Upper lobe of right lung (tissue), 1 donor: Measurements from ENCODE around the gene TRABD2B. TPM values are rescaled to one million over a fixed set of nuclear protein-coding genes. Genes with fewer than 3 reads are reported as not detected.

Experiments
- ATAC-seq: fragments of 200-7000 bp; cut with Tn5 transposase; one replicate; pipeline ENCODE4 v1.9.1; 2020; ENCODE audit warnings: mild to moderate bottlenecking, moderate library complexity
- DNase-seq: peaks from one replicate; pipeline ENCODE4 v3.0.0-alpha.2; 2020
- H3K27ac ChIP-seq: fragments of 200-600 bp; one replicate; pipeline ENCODE4 v1.8.0; 2022
- H3K27me3 ChIP-seq: fragments of 200-600 bp; one replicate; pipeline ENCODE4 v1.8.0; 2022; ENCODE audit warnings: mild to moderate bottlenecking
- H3K36me3 ChIP-seq: fragments of 200-600 bp; one replicate; pipeline ENCODE4 v1.8.0; 2022
- H3K4me1 ChIP-seq: fragments of 200-600 bp; one replicate; pipeline ENCODE4 v1.8.0; 2022
- H3K4me3 ChIP-seq: fragments of 200-600 bp; one replicate; pipeline ENCODE4 v1.8.0; 2022; ENCODE audit warnings: mild to moderate bottlenecking
- H3K9me3 ChIP-seq: fragments of 200-600 bp; one replicate; pipeline ENCODE4 v1.8.0; 2022
- intact Hi-C: fragments of 100-400 bp; cut with DNase I; formaldehyde crosslinking; loops from one replicate; pipeline ENCODE4 v1.11.0; 2022
- total RNA-seq: library from RNA; stranded (reverse); fragmentation: NEBNext Ultra II Directional; extraction: Animal tissue kit (Norgen Biotek cat#: 25700); gene quantifications from one replicate; pipeline ENCODE4 v1.2.1, GENCODE V29; 2021
- TF ChIP-seq, protein P1 (sequence below): fragments of 200-600 bp; IDR thresholded peaks from one replicate; pipeline ENCODE4 v1.8.0; 2022; ENCODE audit warnings: antibody characterized with exemption
- donor health status: DM: no; HTN: yes; CAD: no; lungs with severe emphysema.

The TRABD2B gene
- total RNA-seq, 1 donor from 2014 or later = 1.2 TPM

GRCh38 chr1:47852006-47852718 lies 145.0 kb downstream of the TRABD2B start:
- DNase-seq (no peak), ATAC-seq (no peak)
- no peaks in the 10 kb centered on the region for H3K27me3 ChIP-seq
- H3K9me3 ChIP-seq = no peaks in the 10 kb centered on the region
- no peaks in the 10 kb centered on the region for H3K4me1 ChIP-seq
- intact Hi-C loops = no loop called here
- no peaks in the 10 kb centered on the region for H3K36me3 ChIP-seq
- TF ChIP-seq, protein P1, sequence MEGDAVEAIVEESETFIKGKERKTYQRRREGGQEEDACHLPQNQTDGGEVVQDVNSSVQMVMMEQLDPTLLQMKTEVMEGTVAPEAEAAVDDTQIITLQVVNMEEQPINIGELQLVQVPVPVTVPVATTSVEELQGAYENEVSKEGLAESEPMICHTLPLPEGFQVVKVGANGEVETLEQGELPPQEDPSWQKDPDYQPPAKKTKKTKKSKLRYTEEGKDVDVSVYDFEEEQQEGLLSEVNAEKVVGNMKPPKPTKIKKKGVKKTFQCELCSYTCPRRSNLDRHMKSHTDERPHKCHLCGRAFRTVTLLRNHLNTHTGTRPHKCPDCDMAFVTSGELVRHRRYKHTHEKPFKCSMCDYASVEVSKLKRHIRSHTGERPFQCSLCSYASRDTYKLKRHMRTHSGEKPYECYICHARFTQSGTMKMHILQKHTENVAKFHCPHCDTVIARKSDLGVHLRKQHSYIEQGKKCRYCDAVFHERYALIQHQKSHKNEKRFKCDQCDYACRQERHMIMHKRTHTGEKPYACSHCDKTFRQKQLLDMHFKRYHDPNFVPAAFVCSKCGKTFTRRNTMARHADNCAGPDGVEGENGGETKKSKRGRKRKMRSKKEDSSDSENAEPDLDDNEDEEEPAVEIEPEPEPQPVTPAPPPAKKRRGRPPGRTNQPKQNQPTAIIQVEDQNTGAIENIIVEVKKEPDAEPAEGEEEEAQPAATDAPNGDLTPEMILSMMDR = no peak
- no peak overlapping the region for H3K4me3 ChIP-seq
- H3K27ac ChIP-seq = no peak overlapping the region

DNA sequence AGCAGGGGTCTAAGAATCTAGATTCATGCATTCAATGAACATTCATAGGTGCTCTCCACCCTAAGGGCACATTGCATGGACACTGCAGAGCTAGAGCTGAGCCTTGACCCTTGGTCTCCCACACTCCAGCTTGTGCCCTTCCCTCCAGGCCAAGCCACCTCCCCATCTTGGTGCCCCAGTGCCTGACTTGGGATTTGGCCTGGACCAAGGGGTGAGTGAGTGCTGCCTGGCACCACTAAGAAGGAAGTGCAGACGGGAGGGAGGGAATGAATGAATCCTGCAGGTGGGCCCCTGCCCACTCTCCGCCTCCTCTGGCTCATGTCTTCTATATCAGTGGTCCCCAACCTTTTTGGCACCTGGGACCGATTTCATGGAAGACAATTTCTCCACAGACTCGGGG lies 146.7 kb downstream of the TRABD2B start:
- no peak overlapping the region for H3K27ac ChIP-seq
- no peak for ATAC-seq
- TF ChIP-seq, protein P1 = no peak
- H3K27me3 ChIP-seq = no peaks in the 10 kb centered on the region
- H3K4me1 ChIP-seq = no peaks in the 10 kb centered on the region
- no peaks in the 10 kb centered on the region for H3K9me3 ChIP-seq
- DNase-seq = no peak
- H3K36me3 ChIP-seq = no peaks in the 10 kb centered on the region
- intact Hi-C loops = no loop called here
- H3K4me3 ChIP-seq = no peak overlapping the region

DNA sequence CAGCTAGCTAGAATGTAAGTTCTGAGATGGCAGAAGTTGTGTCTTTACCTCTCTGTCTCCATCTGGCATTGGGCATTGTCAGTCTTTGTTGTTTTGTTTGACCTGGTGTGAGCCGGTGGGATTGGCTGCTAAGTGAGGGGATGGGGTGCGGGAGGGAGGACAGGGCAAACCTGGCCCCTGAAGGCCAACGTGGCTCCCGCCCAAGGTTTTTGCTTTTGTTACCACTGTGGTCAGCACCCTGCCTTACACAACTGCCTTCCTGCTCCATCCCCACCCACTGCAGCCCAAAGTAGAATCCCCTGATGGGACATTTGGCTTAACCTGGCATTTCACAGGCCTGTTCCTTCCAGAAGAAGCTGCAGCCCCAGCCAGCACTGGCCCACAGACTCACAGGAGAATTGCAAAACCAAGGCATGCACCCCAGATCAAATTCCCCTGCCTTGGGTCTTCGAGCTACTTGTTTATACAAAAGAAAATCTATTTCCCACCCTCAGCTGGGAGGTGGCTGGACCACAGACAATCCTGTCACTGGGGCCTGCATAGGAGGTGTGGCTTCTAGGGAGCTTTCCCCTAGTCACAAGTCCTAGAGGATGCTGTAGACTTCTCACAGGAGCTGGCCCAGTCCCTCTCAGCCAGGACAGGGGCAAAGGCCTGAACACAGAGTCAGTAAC lies 147.5 kb downstream of the TRABD2B start:
- H3K4me3 ChIP-seq = no peak overlapping the region
- H3K4me1 ChIP-seq = no peaks in the 10 kb centered on the region
- H3K27ac ChIP-seq = no peak overlapping the region
- no peaks in the 10 kb centered on the region for H3K9me3 ChIP-seq
- ATAC-seq = no peak
- TF ChIP-seq, protein P1 = no peak
- H3K36me3 ChIP-seq = no peaks in the 10 kb centered on the region
- intact Hi-C loops = no loop called here
- no peaks in the 10 kb centered on the region for H3K27me3 ChIP-seq
- DNase-seq = no peak

DNA sequence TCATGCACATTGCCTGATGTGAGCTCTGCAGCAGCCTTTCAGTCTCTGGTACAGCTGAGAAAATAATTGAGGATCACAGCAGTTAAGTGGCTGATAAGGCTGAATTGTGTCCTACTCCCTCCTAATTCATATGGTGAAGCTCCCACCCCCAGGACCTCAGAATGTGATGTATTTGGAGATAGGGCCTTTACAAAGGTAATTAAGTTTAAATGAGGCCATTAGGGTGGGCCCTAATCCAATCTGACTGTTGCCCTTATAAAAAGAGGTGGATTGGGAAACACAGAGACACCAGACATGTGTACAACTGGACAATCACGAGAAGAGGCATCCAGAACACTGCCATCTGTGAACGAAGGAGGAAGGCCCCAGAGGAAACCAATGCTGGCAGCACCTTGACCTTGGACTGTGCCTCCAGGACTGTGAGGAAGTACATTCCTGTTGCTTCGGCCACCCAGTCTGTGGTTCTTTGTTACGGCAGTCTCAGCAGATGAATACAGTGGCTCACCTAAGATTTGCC lies 148.1 kb downstream of the TRABD2B start:
- H3K9me3 ChIP-seq = no peaks in the 10 kb centered on the region
- intact Hi-C loops = no loop called here
- no peak overlapping the region for H3K4me3 ChIP-seq
- TF ChIP-seq, protein P1 = no peak
- H3K4me1 ChIP-seq = no peaks in the 10 kb centered on the region
- ATAC-seq = no peak
- no peaks in the 10 kb centered on the region for H3K36me3 ChIP-seq
- no peaks in the 10 kb centered on the region for H3K27me3 ChIP-seq
- no peak overlapping the region for H3K27ac ChIP-seq
- DNase-seq = no peak

GRCh38 chr1:47847763-47848162 lies 149.4 kb downstream of the TRABD2B start:
- no peak for DNase-seq

More at GRCh38 chr1:47847763-47848162, 149.4 kb downstream of the TRABD2B start:
- TF ChIP-seq, protein P1 = no peak
- Histone ChIP-seq H3K4me1 (no peaks in the 10 kb centered on the region), H3K4me3 (no peak overlapping the region), H3K36me3 (no peaks in the 10 kb centered on the region), H3K27ac (no peak overlapping the region), H3K9me3 (no peaks in the 10 kb centered on the region), H3K27me3 (no peaks in the 10 kb centered on the region)
- intact Hi-C loops = no loop called here
- ATAC-seq = no peak
